HG03060 (cell line): ENCODE data around the gene TMEM242.
"Not testable (repeated sequence)": the region's sequence is repeated elsewhere in the genome, so short reads cannot be mapped to it uniquely, and the experiment has no call there.

ENCODE experiments used
- ATAC-seq: cut with Tn5 transposase; IDR thresholded peaks from one replicate; pipeline ENCODE4 v1.9.1; 2021; ENCODE audit warnings: low read depth, moderate number of reproducible peaks; ENCODE audit not compliant: unreplicated experiment

The TMEM242 gene

DNA sequence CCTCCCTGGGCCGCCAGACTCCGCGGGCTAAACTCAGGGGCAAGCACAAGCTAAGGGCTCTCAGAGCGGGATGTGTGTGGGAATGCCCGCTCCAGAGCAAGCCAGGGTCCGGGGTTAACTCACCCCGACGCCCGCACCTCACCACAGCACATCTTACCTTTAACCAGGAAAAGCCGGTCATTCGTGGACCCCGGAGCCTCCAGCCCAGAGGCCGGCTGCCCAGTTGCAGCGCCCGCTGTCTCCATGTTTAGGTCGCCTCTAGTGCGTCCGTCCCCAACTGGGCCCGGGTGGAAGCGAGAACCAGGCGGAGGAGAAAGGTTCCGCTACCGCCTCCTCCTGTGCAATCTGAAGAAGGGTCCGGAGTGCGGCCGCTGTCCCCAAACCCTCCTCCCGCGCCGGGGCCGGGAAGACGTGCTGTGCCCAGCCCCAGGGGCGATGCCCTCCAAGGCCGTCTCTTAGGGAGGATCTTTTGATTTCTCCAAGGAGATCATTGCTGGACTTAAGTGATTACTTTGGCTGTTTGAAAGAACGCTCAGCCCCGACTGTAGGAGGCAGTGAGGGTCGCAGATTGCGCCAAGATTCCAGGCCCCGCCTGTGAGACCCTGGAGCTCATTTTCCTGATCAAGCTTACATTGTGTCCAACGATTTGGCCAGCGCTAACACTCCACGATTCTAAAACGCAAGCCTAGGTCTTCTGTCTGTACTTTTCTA, at the start of gene TMEM242:
Gene TMEM242 (minus strand): TSS at position 265 of the 711 bp plus-strand sequence. CDS start 20 bp downstream, at position 245.
- peak; percentile 80 for ATAC-seq

DNA sequence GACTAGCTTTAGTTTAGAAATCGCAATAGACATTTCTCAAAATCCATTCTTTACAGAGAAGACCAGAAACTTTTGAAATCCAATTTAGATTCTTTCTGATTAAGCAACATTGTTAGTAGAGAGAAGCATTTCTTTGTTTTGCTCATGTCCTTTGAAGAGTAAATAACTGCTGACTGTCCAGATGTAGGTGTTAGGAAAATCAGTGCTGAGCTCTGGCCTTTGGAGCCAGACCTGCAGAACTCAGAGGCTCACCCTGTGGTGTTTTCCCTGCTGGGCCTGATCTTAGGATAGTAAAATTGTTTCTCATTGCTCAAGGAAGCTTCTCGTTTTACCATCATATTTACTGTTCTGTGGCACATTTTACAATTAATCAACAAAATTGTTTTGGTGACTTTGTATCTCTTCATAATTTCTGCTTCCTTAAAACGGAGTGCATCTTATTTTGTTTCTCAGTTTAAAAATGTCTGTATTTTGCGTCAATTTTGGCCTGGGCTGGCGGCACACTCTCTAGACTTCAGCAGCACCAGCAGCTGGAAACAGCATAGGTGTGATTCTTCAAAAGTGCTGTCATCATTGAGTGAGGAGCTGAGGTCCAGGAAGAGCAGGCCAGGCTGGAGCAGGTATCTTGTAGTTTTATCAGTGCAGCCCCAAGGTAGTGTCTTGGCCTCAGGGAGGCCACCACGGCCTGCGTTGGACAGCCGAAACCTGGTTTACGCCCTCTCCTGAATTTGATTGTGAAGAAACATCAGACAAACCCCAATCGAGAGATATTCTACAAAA, 49.4 kb upstream of the TMEM242 start:
- ATAC-seq: no peak

DNA sequence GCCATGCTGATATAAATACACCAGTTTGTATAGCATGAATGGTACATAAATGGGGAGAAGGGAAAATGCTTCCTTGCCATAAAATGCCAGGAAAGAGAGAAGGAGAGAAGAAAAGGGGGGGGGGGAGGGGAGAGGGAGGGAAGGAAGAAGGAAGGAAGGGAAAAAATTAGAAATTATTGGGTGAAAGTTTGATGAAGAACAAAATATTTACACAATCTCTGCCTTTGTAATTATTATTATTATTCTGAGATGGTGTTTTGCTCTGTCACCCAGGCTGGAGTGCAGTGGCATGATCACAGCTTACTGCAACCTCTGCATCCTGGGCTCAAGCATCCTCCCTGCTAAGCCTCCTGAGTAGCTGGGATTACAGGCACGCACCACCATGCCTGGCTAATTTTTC, 47.4 kb upstream of the TMEM242 start:
- ATAC-seq: no peak

DNA sequence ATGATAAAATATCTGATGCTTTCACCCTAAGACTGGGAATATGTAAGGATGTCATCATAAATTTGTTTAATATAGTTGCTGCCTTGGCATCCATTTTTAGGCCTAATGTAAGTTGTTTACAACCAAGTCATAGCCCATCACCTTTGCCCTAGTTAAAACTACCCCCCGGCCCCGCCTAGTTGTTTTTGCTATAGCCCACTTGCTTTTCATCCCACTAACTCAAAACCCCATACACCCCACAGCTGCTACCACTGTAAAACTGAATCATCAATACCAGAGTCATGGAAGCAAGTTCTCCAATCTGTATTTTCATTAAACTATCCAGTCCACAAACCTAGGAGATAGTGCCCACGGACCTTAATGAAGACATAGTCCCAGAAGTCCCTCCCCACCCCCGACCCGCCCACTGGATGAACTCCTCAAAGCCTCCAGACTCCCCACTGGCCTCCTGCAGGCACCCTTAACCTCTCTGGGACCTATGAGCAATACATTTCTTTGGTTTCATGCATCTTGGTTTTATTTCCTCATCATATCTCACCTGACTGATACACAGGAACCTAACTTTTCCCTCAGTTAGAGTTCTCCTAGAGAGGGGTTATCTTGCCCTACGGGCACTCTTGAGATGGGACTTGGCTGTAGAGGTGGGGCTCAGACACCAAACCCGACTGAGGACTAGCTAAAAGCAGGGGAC, 45.2 kb upstream of the TMEM242 start:
- ATAC-seq: no peak

DNA sequence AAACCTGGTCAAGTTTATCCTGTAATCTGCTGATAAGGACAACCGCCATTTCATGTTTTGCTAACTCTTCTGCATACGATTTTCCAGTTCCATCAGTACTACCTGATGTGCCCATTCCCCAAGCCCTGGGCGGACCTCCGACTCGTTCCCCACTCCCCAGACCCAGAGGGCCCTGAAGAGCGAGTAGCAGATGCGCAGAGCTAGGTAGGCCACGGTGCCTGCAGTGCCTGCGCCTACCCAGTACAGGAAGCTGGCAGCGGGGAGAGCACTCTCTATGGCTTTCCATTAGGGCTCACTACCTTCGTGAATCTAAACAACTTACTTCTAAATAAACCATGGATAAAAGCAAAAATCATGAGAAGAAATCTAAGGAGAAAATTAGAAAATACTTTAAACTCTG, 43.3 kb upstream of the TMEM242 start:
- no peak for ATAC-seq

DNA sequence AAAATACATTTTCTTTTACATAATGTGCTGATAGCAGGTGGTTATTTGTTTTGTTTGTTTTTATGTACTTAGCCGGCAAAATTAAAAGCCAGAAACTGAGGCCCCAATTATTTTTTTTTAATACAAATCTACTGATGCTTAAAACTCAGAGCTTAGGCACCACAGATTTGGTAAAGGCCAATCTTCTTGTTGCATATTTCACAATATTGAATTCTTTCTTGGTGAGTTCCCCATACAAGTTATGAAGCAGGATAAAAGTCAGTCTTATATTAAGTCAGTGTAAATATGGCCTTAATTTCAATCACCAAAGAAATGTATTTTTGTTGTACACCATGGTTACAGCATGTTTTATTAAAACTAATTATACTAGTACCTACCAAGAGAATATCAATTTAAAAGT, 41.4 kb upstream of the TMEM242 start:
- no peak for ATAC-seq

DNA sequence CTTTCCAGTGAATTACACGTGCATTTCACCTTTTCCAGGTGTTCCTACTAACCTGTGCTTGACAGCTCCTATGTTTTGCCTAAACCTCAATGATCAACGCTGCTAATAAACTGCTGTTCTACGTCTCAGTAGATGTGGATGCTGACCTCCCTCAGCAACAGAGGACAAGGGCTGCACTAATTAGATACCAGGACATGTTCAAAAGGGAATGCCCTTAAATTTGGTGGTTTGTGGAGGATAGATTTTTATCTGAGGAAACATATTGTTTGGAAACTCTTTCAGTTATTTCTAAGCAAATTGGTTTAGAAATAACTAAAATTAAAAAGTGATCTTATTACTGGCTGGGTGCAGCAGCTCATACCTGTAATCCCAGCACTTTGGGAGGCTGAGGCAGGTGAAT, 38.6 kb upstream of the TMEM242 start:
- ATAC-seq: no peak

DNA sequence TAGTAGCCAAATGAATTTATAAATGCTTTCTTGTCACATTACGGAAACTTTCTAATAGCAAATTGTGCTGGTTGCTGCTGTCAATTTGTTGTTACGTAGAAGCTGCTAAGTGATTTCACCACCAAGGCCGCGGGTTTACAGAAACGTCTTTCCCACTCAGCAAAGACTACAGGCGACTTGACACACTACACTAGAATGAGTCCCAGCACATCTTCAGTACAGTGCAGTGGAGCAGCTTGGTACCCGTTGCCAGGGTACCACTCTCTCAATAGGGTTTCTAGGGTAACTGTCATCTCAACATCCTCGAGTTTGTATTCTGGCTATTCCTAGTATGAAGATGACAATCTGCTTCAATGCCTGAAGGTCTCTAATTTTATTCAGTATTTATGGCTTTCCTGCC, 35.0 kb upstream of the TMEM242 start:
- ATAC-seq: no peak

DNA sequence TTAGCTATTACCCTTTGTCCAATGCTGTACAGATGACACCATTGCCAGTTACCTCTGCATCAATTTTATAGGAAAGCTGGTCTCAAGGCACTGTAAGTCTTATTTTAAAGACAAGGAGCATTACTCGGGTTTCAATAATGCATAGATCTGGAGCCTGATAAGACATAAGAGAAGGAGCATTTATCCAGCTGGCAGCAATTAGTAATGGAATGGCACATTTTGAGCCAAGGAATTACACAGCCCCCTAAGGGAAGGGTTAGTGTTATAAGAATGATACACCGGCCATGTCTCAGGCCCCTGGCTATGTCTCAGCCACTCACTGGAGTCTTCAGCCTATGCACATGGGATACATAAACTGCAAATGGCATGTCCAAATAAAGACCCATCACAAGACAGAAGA, 23.1 kb upstream of the TMEM242 start:
- ATAC-seq: no peak

DNA sequence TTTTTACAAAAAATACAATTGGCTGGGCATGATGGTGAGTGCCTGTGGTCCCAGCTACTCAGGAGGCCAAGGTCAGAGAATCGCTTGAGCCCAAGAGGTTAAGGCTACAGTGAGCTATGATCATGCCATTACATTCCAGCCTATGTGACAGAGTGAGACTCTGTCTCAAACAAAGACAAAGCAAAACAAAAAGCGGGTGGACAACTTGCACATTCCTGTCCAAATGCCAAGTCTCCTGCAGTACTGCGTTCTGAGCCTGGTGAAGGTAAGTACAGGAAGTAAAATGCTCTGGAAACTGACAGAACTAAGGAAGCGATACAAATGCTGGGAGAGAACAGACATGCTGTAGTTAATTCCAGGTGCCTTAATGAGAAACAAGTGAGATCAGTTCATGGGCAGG, 20.4 kb upstream of the TMEM242 start:
- ATAC-seq: no peak

DNA sequence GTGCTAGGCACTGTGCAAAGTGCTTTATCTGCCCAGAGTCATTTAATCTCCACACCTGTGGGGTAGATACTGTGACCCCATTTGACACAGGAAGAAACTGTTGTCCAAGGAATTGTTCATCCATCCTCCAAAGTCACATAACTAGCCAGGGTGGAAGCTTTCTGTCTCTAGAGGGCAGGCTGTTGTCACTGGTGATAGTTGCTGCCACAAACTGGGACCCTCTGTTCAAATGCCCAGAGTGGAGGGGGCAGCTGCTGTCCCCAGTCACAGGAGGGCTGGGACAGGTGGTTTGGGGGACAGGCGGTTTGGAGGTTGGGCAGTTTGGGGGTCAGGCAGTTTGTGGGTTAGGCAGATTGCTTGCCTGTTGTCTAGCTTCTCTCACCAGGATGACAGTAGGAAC, 16.1 kb upstream of the TMEM242 start:
- no peak for ATAC-seq

DNA sequence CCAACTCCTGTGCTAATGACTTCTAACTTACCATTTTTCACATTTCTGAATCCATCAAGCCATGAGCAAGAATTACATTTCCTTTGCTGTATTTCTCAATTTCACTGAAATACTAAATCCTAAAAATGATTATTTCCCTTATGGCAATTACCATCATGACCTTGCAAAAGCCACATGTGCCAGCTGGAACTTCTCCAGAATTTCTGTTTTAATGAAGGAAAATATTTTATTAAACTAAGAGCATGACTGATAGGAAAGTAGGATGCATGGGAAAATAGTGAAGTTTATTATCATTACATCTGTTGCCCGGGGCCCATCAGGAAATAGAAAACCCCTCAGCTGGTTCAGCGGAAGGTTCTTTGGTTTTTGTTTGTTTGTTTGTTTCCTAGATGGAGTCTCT, 14.4 kb upstream of the TMEM242 start:
- ATAC-seq: no peak

DNA sequence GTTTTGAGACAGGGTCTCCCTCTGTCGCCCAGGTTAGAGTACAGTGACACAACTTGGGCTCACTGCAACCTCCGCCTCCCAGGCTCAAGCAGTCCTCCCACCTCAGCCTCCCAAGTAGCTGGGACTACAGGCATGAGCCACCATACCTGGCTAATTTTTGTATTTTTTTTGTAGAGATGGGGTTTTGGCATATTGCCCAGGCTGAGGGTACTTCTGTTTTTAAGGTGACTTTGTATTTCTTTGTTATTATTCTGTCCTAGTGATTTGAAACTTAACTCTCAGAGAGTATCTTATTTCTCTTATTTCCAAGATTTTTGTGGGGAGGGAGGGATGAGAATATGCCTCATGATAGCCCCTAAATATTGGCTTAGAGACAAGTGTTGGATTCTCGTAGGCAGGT, 14.0 kb upstream of the TMEM242 start:
- ATAC-seq: not testable (repeated sequence)

DNA sequence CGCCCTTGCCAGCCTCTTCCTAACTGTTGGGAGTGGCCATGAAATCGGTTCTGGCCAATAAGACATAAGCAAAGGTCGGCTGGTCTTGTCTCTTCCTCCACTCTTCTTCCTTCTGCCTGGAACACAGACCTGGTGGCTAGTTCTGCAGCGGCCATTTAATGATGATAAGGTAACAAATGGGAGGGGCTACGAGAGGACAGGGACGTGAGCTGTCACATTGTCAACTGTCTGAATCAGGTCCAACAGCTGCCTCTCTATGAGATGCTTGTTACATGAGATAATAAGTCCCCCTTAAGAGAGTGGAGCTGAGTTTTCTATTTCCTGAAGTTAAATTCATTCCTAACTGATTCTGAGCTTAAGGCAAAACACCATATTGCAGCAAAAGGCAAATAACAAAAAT, 12.5 kb upstream of the TMEM242 start:
- ATAC-seq: no peak

DNA sequence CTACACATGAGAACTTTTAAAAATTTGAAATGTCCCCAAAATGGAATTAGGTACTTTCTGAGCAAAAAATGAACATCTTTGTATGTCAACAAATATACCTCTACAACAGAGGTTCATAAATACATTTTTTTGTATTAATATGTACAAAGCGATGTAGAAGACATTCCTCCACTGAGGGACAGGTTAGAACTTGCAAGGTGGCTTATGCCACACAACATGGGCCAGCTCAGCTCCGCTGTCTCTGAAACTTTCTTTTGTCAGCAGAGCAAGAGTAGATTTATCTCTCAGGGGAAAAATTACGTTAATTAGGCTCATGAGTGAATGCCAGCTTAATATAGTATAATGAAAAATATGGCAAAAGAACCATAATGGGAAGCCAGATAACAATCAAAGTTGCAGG, 10.6 kb upstream of the TMEM242 start:
- no peak for ATAC-seq

DNA sequence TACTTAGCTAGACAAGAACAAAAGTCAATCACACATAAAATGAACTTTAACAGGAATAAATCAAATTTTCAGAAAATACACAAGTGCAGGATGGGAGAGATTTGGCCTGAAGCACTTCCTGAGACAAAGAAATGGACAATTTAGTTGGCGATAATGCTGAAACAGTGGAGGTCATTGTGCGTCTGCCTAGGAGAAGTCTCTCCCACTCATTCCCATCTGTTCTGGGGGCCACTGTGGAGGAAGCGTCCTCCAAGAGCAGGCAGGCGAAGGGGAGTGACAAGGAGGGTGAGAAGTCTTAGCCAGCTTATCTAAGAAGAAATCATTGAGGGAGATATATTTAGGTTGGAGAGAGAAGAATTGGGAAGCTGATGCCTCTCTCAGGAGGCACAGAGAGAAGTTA, 10.2 kb upstream of the TMEM242 start:
- ATAC-seq: no peak

DNA sequence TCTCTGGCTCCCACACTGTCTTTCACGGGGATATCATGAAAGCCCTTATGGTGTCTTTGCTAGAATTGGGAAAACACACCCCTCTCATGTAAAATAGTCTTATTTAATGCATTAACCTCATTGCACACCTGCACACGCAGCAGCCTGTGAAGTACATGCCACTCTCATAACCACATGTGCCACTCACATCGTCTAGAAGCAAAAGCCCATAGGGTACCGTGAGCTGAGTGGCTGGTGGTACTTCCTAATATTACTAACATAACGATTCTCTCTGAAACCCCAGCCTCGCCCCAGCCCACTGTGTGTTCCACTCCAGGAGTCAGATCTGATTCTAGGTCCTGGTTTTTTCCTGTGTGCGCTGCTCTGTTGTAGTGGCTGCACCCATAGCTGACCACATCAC, 9.5 kb upstream of the TMEM242 start:
- ATAC-seq: no peak

DNA sequence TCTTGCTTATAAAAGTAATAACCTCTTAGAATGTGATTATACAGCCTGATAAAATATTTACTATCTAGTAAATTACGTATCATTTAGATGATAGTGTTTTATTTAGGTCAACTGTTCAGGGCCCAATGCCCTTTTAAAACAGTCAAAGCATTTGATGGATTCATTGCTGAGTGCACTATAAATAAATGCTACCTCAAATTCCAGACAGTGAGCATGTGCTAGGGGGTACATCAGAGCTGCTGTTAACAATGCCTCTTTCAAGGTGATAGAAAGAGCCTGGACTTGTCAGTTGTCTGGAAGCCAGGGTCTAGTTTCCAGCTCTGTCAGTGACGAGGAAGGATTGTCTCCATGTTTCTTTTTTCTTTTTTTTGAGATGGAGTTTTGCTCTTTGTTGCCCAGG, 7.5 kb upstream of the TMEM242 start:
- no peak for ATAC-seq

DNA sequence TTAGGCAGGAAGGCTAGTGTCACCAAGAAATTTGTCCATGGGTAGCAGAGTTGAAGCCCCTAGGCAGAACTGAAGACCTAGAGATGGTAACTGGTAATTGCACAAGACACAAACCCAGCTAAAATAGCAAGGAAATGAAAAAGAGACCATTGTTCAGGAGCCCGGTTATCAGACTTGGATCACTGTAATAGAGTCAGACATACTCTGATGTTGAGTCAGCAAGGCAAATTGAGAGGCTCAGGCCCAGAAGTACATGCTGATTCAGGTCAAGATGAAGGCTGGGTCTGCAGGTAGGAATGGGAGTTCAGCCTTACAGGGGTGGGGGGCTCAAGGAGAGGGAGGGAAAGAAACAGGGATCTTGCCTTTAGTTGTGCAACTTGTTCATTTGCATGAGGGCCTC, 6.5 kb upstream of the TMEM242 start:
- ATAC-seq: no peak

DNA sequence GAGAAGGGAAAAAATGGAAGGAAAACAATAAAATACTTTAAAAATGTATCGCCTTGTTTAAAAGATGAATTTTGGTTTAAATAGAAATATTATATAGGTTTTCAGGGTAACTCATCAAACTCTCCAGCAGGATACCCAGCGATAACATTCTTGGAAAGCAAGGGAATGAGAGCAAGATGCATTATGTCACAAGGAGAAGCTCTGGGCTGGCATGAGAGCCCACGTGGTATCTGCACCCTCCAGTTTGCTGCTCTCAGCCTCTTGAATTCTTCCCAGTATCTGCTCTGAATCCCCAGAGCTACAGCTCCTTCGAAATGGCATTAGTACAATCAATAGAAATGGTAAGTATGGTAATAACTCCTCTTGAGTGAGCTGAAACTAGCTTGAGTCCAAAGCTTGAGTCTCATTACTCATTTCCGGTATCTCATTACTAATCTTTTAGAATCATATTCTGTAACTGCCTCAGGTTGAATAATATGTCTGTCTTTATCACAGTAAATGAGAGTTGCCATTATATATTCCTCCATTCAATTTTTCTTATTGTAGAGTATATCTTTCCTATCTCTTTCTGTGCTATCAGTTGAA, 4.9 kb upstream of the TMEM242 start:
- no peak for ATAC-seq

DNA sequence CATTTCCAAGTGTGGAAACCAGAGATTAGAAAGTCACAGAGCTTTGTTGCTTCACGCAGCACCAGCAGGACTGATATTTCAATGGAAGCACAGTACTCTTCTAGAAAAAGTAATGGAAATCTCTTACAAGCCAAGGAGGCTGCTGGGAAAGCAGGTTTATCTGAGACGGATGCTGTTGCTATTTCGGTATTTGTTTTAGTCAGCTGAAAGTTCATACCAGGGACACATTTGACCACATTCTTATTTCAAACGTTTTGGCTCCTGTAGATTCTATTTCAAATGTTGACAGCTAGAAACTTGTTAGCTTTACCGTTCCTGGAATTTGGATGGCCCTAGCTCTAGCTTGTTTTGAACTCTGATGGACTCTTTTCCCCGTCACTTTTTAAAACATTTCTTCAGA, 3.7 kb upstream of the TMEM242 start:
- ATAC-seq: no peak
